NT2/D1 (cell line): Measurements from ENCODE around the gene VAV2.

ENCODE experiments used
- SUZ12 ChIP-seq: IDR thresholded peaks from 2 replicates; pipeline ENCODE4 v1.6.1; 2011; ENCODE audit not compliant: insufficient read length, insufficient read depth; ENCODE audit errors: extremely low read depth
- ZNF274 ChIP-seq: IDR thresholded peaks from 2 replicates; pipeline ENCODE4 v1.6.1; 2011; ENCODE audit warnings: mild to moderate bottlenecking, low read depth, low read length

DNA sequence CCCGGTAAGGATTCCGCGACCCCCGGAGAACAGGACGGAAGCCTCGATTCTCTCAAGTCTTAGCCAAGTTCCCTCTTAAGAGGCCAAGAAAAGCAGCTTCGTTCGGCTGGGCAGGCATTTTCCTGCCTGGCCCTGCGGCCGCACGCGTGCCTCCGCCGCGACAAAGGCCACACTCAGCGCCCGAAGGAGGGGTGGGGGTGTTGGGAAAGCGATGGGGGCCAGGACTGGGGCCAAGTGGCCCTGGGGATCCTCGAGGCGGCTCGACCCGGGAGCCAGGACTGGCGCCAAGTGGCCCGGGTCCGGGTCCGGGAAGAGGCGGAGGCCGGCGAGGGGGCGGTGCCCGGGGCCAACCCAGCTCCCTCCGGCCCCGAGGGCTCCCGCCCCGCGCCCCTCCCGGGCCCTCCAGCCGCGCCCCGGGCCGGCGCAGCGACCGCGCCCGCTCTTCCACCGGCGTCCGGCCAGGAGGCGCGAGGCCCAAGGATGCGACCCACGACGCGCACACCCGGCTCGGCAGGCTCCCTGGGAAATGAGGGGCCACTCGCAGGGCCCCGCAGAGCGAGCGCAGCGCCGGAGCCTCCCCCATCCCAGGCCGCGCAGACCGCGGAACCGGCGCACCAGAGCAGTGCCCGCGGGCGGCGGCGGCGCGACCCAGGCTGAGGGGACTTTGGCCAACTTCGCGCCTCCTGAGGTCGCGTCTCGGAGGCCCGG, 756 bp downstream of the VAV2 start:
- no peak for TF ChIP-seq ZNF274
- no peak for TF ChIP-seq SUZ12
